ENCODE results near the gene SFXN1.

DNA sequence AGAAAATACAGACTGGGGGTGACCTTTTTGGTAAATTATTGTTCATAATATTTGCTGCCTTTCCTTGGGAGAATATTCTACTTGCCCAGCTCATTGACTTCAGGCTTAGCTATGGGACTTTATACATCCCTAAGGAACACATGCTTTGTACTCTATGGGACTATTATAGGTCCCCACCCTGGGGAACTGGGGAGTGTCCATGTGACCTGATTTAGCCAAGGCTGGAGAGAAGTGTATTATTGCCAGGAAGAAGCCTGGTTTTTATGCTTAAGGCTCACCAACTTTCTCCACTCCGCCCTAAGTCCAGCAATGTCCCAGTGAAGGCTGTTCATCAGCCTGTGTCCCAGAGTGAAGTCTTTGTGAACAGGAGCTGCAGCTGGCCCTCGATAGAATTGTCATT is 17.8 kb upstream of the SFXN1 start:
- TF ChIP-seq, protein P1, sequence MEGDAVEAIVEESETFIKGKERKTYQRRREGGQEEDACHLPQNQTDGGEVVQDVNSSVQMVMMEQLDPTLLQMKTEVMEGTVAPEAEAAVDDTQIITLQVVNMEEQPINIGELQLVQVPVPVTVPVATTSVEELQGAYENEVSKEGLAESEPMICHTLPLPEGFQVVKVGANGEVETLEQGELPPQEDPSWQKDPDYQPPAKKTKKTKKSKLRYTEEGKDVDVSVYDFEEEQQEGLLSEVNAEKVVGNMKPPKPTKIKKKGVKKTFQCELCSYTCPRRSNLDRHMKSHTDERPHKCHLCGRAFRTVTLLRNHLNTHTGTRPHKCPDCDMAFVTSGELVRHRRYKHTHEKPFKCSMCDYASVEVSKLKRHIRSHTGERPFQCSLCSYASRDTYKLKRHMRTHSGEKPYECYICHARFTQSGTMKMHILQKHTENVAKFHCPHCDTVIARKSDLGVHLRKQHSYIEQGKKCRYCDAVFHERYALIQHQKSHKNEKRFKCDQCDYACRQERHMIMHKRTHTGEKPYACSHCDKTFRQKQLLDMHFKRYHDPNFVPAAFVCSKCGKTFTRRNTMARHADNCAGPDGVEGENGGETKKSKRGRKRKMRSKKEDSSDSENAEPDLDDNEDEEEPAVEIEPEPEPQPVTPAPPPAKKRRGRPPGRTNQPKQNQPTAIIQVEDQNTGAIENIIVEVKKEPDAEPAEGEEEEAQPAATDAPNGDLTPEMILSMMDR (conservative IDR thresholded peaks at IDR 0.05; ENCODE audit: low read depth, low read length), result no peak
- TF ChIP-seq RFX5 (IDR thresholded peaks at IDR 0.05; ENCODE audit: low read depth, low read length) (no peak), POLR2A (IDR thresholded peaks at IDR 0.05; ENCODE audit: low read depth, low read length) (no peak)
- TF ChIP-seq, protein P2, sequence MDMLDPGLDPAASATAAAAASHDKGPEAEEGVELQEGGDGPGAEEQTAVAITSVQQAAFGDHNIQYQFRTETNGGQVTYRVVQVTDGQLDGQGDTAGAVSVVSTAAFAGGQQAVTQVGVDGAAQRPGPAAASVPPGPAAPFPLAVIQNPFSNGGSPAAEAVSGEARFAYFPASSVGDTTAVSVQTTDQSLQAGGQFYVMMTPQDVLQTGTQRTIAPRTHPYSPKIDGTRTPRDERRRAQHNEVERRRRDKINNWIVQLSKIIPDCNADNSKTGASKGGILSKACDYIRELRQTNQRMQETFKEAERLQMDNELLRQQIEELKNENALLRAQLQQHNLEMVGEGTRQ (IDR thresholded peaks at IDR 0.05; ENCODE audit: low read depth, low read length), result no peak
